Measurements from ENCODE around the gene TMCO1.
"Not testable (repeated sequence)": the region's sequence is repeated elsewhere in the genome, so short reads cannot be mapped to it uniquely, and the experiment has no call there.

TMCO1 gene

GRCh38 chr1:165747632-165748447 lies 20.8 kb downstream of the TMCO1 start:
- no peak overlapping the region for H3K4me3 ChIP-seq (ENCODE audit: low read depth, low read length)
- DNase-seq (ENCODE audit: low read depth) = no peak
- no peak for TF ChIP-seq CTCF (IDR thresholded peaks at IDR 0.05; ENCODE audit: low read depth, low read length, missing control alignments)
- in situ Hi-C loops (cut with HindIII; ENCODE audit: low sequenced_read_pairs) = no loop called here

GRCh38 chr1:165744913-165745312 lies 23.8 kb downstream of the TMCO1 start:
- in situ Hi-C loops (cut with HindIII; ENCODE audit: low sequenced_read_pairs); H3K4me3 ChIP-seq (ENCODE audit: low read depth, low read length); DNase-seq (ENCODE audit: low read depth): not testable (repeated sequence)

GRCh38 chr1:165742194-165742593 lies 26.5 kb downstream of the TMCO1 start:
- no peak for TF ChIP-seq CTCF (IDR thresholded peaks at IDR 0.05; ENCODE audit: low read depth, low read length, missing control alignments)
- H3K4me3 ChIP-seq (ENCODE audit: low read depth, low read length) = no peak overlapping the region
- in situ Hi-C loops (cut with HindIII; ENCODE audit: low sequenced_read_pairs) = no loop called here
- DNase-seq (ENCODE audit: low read depth) = no peak

- in situ Hi-C loops (cut with HindIII; ENCODE audit: low sequenced_read_pairs) = no loop called here
- no peak for TF ChIP-seq CTCF (IDR thresholded peaks at IDR 0.05; ENCODE audit: low read depth, low read length, missing control alignments)
- DNase-seq (ENCODE audit: low read depth) = no peak
- no peak overlapping the region for H3K4me3 ChIP-seq (ENCODE audit: low read depth, low read length)
Observed at GRCh38 chr1:165738794-165739193, 29.9 kb downstream of the TMCO1 start.

GRCh38 chr1:165737196-165737595 lies 31.5 kb downstream of the TMCO1 start:
- no peak for TF ChIP-seq CTCF (IDR thresholded peaks at IDR 0.05; ENCODE audit: low read depth, low read length, missing control alignments)
- in situ Hi-C loops (cut with HindIII; ENCODE audit: low sequenced_read_pairs) = no loop called here

GRCh38 chr1:165734906-165735305 lies 33.8 kb downstream of the TMCO1 start:
- no peak overlapping the region for H3K4me3 ChIP-seq (ENCODE audit: low read depth, low read length)
- DNase-seq (ENCODE audit: low read depth) = no peak
- in situ Hi-C loops (cut with HindIII; ENCODE audit: low sequenced_read_pairs) = no loop called here
- no peak for TF ChIP-seq CTCF (IDR thresholded peaks at IDR 0.05; ENCODE audit: low read depth, low read length, missing control alignments)

More at GRCh38 chr1:165737196-165737595, 31.5 kb downstream of the TMCO1 start:
- no peak for DNase-seq (ENCODE audit: low read depth)
- H3K4me3 ChIP-seq (ENCODE audit: low read depth, low read length) = no peak overlapping the region

GRCh38 chr1:165726841-165727240 lies 41.8 kb downstream of the TMCO1 start:
- in situ Hi-C loops (cut with HindIII; ENCODE audit: low sequenced_read_pairs) = no loop called here
- TF ChIP-seq CTCF (IDR thresholded peaks at IDR 0.05; ENCODE audit: low read depth, low read length, missing control alignments) = no peak
- DNase-seq (ENCODE audit: low read depth) = no peak
- no peak overlapping the region for H3K4me3 ChIP-seq (ENCODE audit: low read depth, low read length)
